HCT116 (cell line): ENCODE data around the gene MORN5. TPM values are rescaled to one million over a fixed set of nuclear protein-coding genes. Genes with fewer than 3 reads are reported as not detected.

Source experiments
- ATAC-seq: fragments of 200-7000 bp; cut with Tn5 transposase; 2 replicates; pipeline ENCODE4 v1.9.1; 2020; ENCODE audit warnings: mild to moderate bottlenecking, moderate library complexity
- BruUV-seq: library from RNA; stranded (reverse); fragments of 400-500 nt; replicated peaks from 2 replicates; lab custom pipeline; 2021; lab: Mats Ljungman, UMichigan
- CTCF ChIA-PET: fragments of 300-600 bp; sonication (Branson Sonifier 250); formaldehyde crosslinking; loops from one replicate; lab custom pipeline; 2021; ENCODE audit warnings: antibody characterized with exemption; lab: Charles Lee
- POLR2A ChIA-PET: fragments of 300-600, 350-600 bp; sonication (Branson Sonifier 250); formaldehyde crosslinking; loops from one replicate; lab custom pipeline; 2021; ENCODE audit warnings: antibody characterized with exemption; lab: Charles Lee
- RAD21 ChIA-PET, 2 experiments: fragments of 300-600 bp; sonication (Branson Sonifier 250); formaldehyde crosslinking; loops; one replicate each; lab custom pipeline; 2023; ENCODE audit warnings: low total read pairs in 2 of 2; ENCODE audit not compliant: uncharacterized antibody in 2 of 2, unreplicated experiment in 2 of 2, low non-redundant PET in 1 of 2; lab: Charles Lee
- DNase-seq: peaks from one replicate; pipeline ENCODE4 v3.0.0-alpha.2; 2010; ENCODE audit warnings: low read depth, low spot score
- H2AFZ ChIP-seq: fragments of 200-600 bp; shearing (Covaris generic), sonication (generic); 2 replicates; pipeline ENCODE4 v1.6.1; 2017; ENCODE audit warnings: low read depth, mixed run types, mixed read lengths, antibody characterized with exemption, low read length; ENCODE audit not compliant: poor library complexity, severe bottlenecking
- H3K27ac ChIP-seq: 2 replicates; pipeline ENCODE4 v1.5.1; 2012; ENCODE audit warnings: low read depth, low read length
- H3K27me3 ChIP-seq: fragments of 200-600 bp; sonication (generic); 2 replicates; pipeline ENCODE4 v1.6.1; 2016; ENCODE audit warnings: mixed run types, low read length, mixed read lengths; ENCODE audit not compliant: insufficient read depth
- H3K36me3 ChIP-seq, 2 experiments: fragments of 200-500 bp in 1 of 2; fragments of 200-600 bp in 1 of 2; sonication (Bioruptor generic) in 1 of 2; sonication (generic) in 1 of 2; 2 replicates each; pipeline versions ENCODE4 v1.5.1 to v1.6.1; 2014 to 2016; ENCODE audit warnings: low read length in 2 of 2, inconsistent platforms in 1 of 2, mixed read lengths in 1 of 2, mixed run types in 1 of 2; ENCODE audit not compliant: insufficient read depth in 2 of 2, control insufficient read depth in 1 of 2
- H3K4me1 ChIP-seq, 2 experiments: fragments of 200-600 bp in 1 of 2; sonication (generic) in 1 of 2; 2 replicates each; pipeline versions ENCODE4 v1.5.1 to v1.6.1; 2012 to 2017; ENCODE audit warnings: low read length in 2 of 2, inconsistent platforms in 1 of 2, mild to moderate bottlenecking in 1 of 2, mixed read lengths in 1 of 2, mixed run types in 1 of 2, moderate library complexity in 1 of 2; ENCODE audit not compliant: insufficient read depth in 2 of 2, control insufficient read depth in 1 of 2
- H3K4me2 ChIP-seq: fragments of 200-600 bp; sonication (generic); 2 replicates; pipeline ENCODE4 v1.6.1; 2017; ENCODE audit warnings: mixed run types, low read length, mixed read lengths
- H3K4me3 ChIP-seq, 2 experiments: fragments of 200-600 bp in 1 of 2; sonication (generic) in 1 of 2; replicated peaks in 1 of 2; 2 replicates each; pipeline ENCODE4 v1.5.1; 2011 to 2016; ENCODE audit warnings: low read length in 2 of 2, control low read depth in 1 of 2, low read depth in 1 of 2, mild to moderate bottlenecking in 1 of 2, mixed read lengths in 1 of 2, mixed run types in 1 of 2
- H3K79me2 ChIP-seq: fragments of 200-600 bp; sonication (generic); 2 replicates; pipeline ENCODE4 v1.6.1; 2017; ENCODE audit warnings: mild to moderate bottlenecking, mixed run types, low read length, moderate library complexity, mixed read lengths; ENCODE audit not compliant: insufficient read depth
- H3K9ac ChIP-seq: fragments of 200-600 bp; sonication (generic); 2 replicates; pipeline ENCODE4 v1.6.1; 2016; ENCODE audit warnings: low read length, mixed read lengths
- H3K9me2 ChIP-seq: fragments of 200-600 bp; sonication (generic), shearing (Covaris generic); 2 replicates; pipeline ENCODE4 v1.6.1; 2017; ENCODE audit warnings: mixed run types, mild to moderate bottlenecking, moderate library complexity; ENCODE audit not compliant: insufficient read depth
- H3K9me3 ChIP-seq, 2 experiments: fragments of 200-500 bp in 1 of 2; fragments of 200-600 bp in 1 of 2; sonication (Bioruptor generic) in 1 of 2; sonication (generic) in 1 of 2; 2 replicates each; pipeline ENCODE4 v1.6.1; 2014 to 2017; ENCODE audit warnings: low read length in 2 of 2, mixed read lengths in 2 of 2, inconsistent platforms in 1 of 2, low read depth in 1 of 2, mild to moderate bottlenecking in 1 of 2, mixed run types in 1 of 2, moderate library complexity in 1 of 2; ENCODE audit not compliant: control insufficient read depth in 1 of 2, insufficient read depth in 1 of 2
- H4K20me1 ChIP-seq: fragments of 200-600 bp; sonication (generic), shearing (Covaris generic); 2 replicates; pipeline ENCODE4 v1.6.1; 2017; ENCODE audit warnings: mixed run types, mild to moderate bottlenecking, moderate library complexity; ENCODE audit not compliant: insufficient read depth
- CBX3 ChIP-seq: IDR thresholded peaks from 2 replicates; pipeline ENCODE4 v1.6.1; 2012; ENCODE audit warnings: low read depth
- CEBPB ChIP-seq: IDR thresholded peaks from 2 replicates; pipeline ENCODE4 v1.6.1; 2012; ENCODE audit warnings: low read depth
- EGR1 ChIP-seq: IDR thresholded peaks from 2 replicates; pipeline ENCODE4 v1.6.1; 2012; ENCODE audit warnings: low read depth
- ELF1 ChIP-seq: IDR thresholded peaks from 2 replicates; pipeline ENCODE4 v1.6.1; 2012; ENCODE audit warnings: low read depth, borderline replicate concordance
- EZH2 ChIP-seq: fragments of 200-600 bp; sonication (generic); IDR thresholded peaks from 2 replicates; pipeline ENCODE4 v1.6.1; 2017; ENCODE audit warnings: antibody characterized with exemption, mixed run types
- EZH2phosphoT487 ChIP-seq: fragments of 200-600 bp; IDR thresholded peaks from 2 replicates; pipeline ENCODE4 v1.6.1; 2018; ENCODE audit warnings: antibody characterized with exemption, borderline replicate concordance
- FOSL1 ChIP-seq: IDR thresholded peaks from 2 replicates; pipeline ENCODE4 v1.6.1; 2012; ENCODE audit warnings: low read depth
- MAX ChIP-seq: IDR thresholded peaks from 2 replicates; pipeline ENCODE4 v1.6.1; 2012
- SRF ChIP-seq: IDR thresholded peaks from 2 replicates; pipeline ENCODE4 v1.6.1; 2012; ENCODE audit warnings: low read depth
- YY1 ChIP-seq: IDR thresholded peaks from 2 replicates; pipeline ENCODE4 v1.6.1; 2011; ENCODE audit warnings: low read length, low read depth, moderate library complexity, mild to moderate bottlenecking; ENCODE audit not compliant: insufficient replicate concordance; ENCODE audit errors: extremely low read depth
- ZFX ChIP-seq: fragments of 450-650 bp; IDR thresholded peaks from 2 replicates; pipeline ENCODE4 v1.6.1; 2017
- ZNF274 ChIP-seq: fragments of 200-500 bp; sonication (Bioruptor generic); IDR thresholded peaks from 2 replicates; pipeline ENCODE4 v1.6.1; 2014; ENCODE audit warnings: mild to moderate bottlenecking, low read depth, low read length, inconsistent platforms
- intact Hi-C: fragments of 100-400 bp; cut with micrococcal nuclease; formaldehyde crosslinking; loops from 2 replicates; pipeline ENCODE4 v1.10.0; 2022
- total RNA-seq: library from RNA; stranded (reverse); gene quantifications from one replicate; pipeline ENCODE4 v1.2.1, GENCODE V29; 2021; ENCODE audit not compliant: unreplicated experiment

The MORN5 gene
- total RNA-seq, 1 experiment from 2014 or later = not detected

- Histone ChIP-seq H3K4me2 (no peak overlapping the region), H3K27me3 (peaks cover 5% of the 10 kb centered on the region; the same call in 1 of the 2 replicates), H3K79me2 (no peaks in the 10 kb centered on the region), H3K27ac (no peak overlapping the region), H3K9ac (no peak overlapping the region), H4K20me1 (no peaks in the 10 kb centered on the region), H3K4me1 (no peaks in the 10 kb centered on the region), H3K36me3 (no peaks in the 10 kb centered on the region), H3K9me3 (no peaks in the 10 kb centered on the region), H2AFZ (no peak overlapping the region), H3K4me3 (no peak overlapping the region), H3K9me2 (no peaks in the 10 kb centered on the region)
- CTCF ChIA-PET = no interaction called here
- intact Hi-C loops = no loop called here
- RAD21 ChIA-PET = no interaction called here
- POLR2A ChIA-PET = no interaction called here
- TF ChIP-seq YY1 (no peak), CEBPB (no peak), ZNF274 (no peak), EZH2 (no peak), MAX (no peak), EGR1 (no peak), SRF (no peak), ZFX (no peak)
- no peak for DNase-seq
- no peak for ATAC-seq
- BruUV-seq = no TSS peak
Measured at GRCh38 chr9:122186777-122187470, 27.2 kb downstream of the MORN5 start.

GRCh38 chr9:122188369-122188768 lies 28.7 kb downstream of the MORN5 start:
- TF ChIP-seq EZH2phosphoT487 (no peak), ELF1 (no peak), CBX3 (no peak), FOSL1 (no peak)
- Histone ChIP-seq H3K4me1 (no peaks in the 10 kb centered on the region), H3K36me3 (no peaks in the 10 kb centered on the region), H2AFZ (no peak overlapping the region), H3K4me3 (no peak overlapping the region), H3K27me3 (peaks cover 5% of the 10 kb centered on the region; the same call in 1 of the 2 replicates), H4K20me1 (no peaks in the 10 kb centered on the region), H3K9me2 (no peaks in the 10 kb centered on the region), H3K4me2 (no peak overlapping the region), H3K9me3 (no peaks in the 10 kb centered on the region), H3K79me2 (no peaks in the 10 kb centered on the region), H3K27ac (no peak overlapping the region), H3K9ac (no peak overlapping the region)
- ChIA-PET RAD21 (no interaction called here), CTCF (no interaction called here), POLR2A (no interaction called here)
- DNase-seq (no peak), ATAC-seq (no peak)
- no TSS peak for BruUV-seq
- intact Hi-C loops = no loop called here
